ENCODE results near the gene RNF212. TPM values are rescaled to one million over a fixed set of nuclear protein-coding genes. Genes with fewer than 3 reads are reported as not detected.

RNF212 gene, protein sequence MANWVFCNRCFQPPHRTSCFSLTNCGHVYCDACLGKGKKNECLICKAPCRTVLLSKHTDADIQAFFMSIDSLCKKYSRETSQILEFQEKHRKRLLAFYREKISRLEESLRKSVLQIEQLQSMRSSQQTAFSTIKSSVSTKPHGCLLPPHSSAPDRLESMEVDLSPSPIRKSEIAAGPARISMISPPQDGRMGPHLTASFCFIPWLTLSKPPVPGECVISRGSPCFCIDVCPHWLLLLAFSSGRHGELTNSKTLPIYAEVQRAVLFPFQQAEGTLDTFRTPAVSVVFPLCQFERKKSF
- total RNA-seq = 0.62 and 0.85 TPM in 2 replicates

DNA sequence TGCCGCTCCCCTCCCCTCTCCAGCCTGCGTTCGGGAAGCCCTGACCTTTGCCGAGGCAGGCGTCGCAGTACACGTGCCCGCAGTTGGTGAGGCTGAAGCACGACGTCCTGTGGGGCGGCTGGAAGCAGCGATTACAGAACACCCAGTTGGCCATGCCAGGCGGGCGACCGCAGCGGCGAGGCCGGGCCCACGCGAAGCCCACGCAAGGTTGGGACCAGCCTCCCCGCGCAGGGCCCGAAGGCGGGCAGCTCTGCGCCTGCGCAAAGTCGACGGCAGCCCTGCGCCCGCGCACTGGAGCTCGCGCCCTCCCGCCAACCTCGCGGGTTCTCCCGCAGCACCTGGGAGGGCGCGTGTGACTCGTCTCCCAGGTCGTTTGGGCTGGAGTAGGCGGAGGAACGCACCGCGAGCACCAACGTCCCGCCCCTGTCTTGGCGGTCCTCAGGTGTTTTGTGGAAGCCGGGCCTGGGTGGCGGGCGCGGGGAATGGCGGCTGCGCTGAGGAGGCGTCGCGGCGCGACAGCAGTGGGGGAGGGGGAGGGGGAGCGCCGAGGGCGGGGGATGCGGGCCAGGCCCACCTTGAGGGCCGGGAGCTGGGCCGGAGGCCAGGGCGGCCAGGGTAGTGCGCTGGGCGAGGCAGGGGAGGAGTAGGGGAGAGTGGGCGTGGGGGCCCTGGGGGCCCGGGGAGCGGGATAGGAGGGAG lies at the start of gene RNF212:
RNF212 (minus strand) TSS at position 254 of the 699 bp plus-strand sequence; CDS start at position 154, 100 bp downstream.
- Mint-ChIP-seq H3K27ac (no peak within 1 kb of the TSS), H3K36me3 (ENCODE audit: low read depth) (no peaks in the 10 kb centered on the region), H3K4me3 (ENCODE audit: low read depth) (peak within 1 kb of the TSS; percentile 32), H3K27me3 (ENCODE audit: low read depth) (peaks cover 24% of the 10 kb centered on the region), H3K4me1 (ENCODE audit: low read depth) (no peaks in the 10 kb centered on the region), H3K9me3 (no peaks in the 10 kb centered on the region)
- DNase-seq (ENCODE audit: low spot score) = no peak
- intact Hi-C loops (cut with micrococcal nuclease) = no loop called here

DNA sequence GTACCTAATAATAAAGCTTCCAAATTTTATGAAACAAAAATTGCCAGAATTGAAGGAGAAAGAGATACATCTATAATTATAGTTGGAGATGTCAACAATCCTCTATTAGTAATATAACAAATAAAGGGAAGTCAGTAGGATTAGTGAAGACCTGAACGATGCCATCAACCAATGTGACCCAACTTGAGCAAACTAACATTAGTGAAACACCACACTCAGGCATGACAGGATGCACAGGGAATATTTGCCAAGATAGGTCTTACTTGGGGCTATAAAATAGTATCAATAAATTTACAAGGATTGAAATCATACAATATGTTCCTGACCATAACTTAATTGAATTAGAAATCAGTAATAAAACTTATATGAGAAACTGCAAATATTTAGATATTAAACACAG lies 47.0 kb upstream of the RNF212 start:
- intact Hi-C loops (cut with micrococcal nuclease) = no loop called here
- DNase-seq (ENCODE audit: low spot score) = no peak
- H3K4me3 Mint-ChIP-seq (ENCODE audit: low read depth) = no peak overlapping the region
- H3K9me3 Mint-ChIP-seq = peaks cover 13% of the 10 kb centered on the region
- peaks cover 5% of the 10 kb centered on the region for H3K4me1 Mint-ChIP-seq (ENCODE audit: low read depth)
- no peak overlapping the region for H3K27ac Mint-ChIP-seq
- H3K27me3 Mint-ChIP-seq (ENCODE audit: low read depth) = peaks cover 43% of the 10 kb centered on the region
- peaks cover 3% of the 10 kb centered on the region for H3K36me3 Mint-ChIP-seq (ENCODE audit: low read depth)

DNA sequence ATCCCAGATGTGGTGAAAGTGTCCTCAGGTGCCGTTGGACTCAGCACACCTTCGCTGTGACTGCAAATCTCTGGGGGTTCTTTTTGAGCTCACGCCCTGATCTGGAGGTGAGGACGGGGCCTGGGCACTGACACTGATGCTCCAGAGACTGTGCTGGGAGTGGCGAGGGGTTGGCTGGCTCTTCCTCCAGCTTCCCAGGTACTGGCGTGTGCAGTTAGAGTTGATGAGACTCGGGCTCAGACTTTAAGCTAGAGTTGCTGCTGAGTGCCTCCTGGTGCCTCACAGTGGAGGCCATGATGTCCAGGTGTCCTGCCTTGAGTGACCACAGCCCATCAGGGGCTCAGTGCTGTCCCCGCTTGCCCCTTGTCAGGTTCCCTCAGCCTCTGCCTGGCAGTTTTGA lies 42.7 kb upstream of the RNF212 start:
- H3K36me3 Mint-ChIP-seq (ENCODE audit: low read depth) = peaks cover 3% of the 10 kb centered on the region
- no peak overlapping the region for H3K4me3 Mint-ChIP-seq (ENCODE audit: low read depth)
- no peak for DNase-seq (ENCODE audit: low spot score)
- peaks cover 38% of the 10 kb centered on the region for H3K27me3 Mint-ChIP-seq (ENCODE audit: low read depth)
- intact Hi-C loops (cut with micrococcal nuclease) = no loop called here
- no peak overlapping the region for H3K27ac Mint-ChIP-seq
- no peaks in the 10 kb centered on the region for H3K4me1 Mint-ChIP-seq (ENCODE audit: low read depth)
- H3K9me3 Mint-ChIP-seq = peaks cover 13% of the 10 kb centered on the region

DNA sequence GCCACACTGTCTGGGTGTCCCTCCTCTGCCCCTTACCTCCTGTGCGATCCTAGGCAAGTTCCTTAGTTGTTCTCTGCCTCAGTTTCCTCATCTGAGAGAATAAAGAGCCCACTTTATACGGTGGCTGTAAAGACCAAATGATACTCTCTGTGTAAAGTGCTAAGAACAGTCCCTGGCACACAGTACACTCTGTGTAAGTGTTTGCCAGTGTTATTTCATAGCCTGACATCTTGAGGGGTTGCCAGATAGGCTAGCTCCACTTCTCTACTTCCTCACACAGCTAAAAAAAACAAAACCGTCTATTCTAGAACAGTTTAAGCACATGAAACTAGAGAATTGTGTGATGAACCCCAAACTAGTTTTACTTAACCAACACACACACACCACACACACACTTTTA lies 42.0 kb upstream of the RNF212 start:
- Mint-ChIP-seq H3K27me3 (ENCODE audit: low read depth) (peaks cover 36% of the 10 kb centered on the region), H3K27ac (no peak overlapping the region), H3K9me3 (peaks cover 13% of the 10 kb centered on the region), H3K4me1 (ENCODE audit: low read depth) (no peaks in the 10 kb centered on the region), H3K4me3 (ENCODE audit: low read depth) (no peak overlapping the region), H3K36me3 (ENCODE audit: low read depth) (peaks cover 3% of the 10 kb centered on the region)
- intact Hi-C loops (cut with micrococcal nuclease) = no loop called here
- no peak for DNase-seq (ENCODE audit: low spot score)

DNA sequence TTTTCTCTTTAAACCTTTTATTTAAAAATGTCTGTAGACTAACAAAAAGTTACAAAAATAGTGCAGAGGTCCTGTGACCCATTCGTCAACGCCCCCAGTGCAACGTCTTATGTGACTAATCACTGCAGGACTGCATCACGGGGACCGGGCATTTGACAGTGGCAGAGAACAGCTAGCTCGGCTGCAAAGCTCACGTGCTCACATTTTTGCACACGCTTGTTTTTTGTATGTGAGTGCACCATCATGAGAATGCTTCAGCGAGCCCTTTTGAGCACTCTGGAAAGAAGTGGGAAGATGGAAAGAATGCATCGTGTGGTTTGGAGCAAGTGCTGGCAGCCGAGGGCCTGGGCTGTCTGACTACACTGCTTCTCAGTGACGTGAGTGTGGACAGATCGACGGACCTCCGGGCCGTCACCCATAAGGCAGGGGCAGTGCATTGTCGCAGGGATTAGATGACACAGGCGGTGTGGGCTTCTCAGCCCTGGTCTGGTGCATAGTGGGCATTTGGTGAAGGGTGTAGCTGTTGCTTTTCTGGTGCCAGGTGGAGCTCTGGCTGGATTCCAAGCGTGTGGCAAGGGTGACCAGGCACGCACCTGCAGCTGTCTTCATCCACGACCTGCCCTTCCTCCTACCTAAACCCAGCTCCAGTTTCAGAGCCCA lies 41.3 kb upstream of the RNF212 start:
- Mint-ChIP-seq H3K4me1 (ENCODE audit: low read depth) (no peaks in the 10 kb centered on the region), H3K27me3 (ENCODE audit: low read depth) (peaks cover 36% of the 10 kb centered on the region), H3K36me3 (ENCODE audit: low read depth) (peaks cover 3% of the 10 kb centered on the region), H3K4me3 (ENCODE audit: low read depth) (no peak overlapping the region), H3K27ac (no peak overlapping the region), H3K9me3 (peaks cover 13% of the 10 kb centered on the region)
- intact Hi-C loops (cut with micrococcal nuclease) = no loop called here
- no peak for DNase-seq (ENCODE audit: low spot score)

DNA sequence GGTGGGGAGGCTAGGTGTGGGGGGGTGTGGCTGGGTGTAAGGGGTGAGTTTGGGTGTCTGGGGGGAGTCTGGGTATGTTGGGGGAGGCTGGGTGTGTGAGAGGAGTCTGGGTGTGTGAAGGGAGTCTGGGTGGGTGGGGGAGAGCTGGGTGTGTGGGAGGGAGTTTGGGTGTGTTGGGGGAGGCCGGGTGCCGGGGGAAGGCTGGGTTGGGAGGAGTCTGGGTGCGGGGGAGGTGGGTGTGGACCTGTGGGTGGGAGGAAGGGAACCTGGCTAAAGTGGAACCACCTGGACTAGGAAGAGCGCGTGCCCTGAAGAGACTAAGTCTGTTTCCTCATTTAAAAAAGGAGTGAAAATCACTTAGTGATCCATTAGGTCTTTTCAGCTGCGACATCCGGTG lies 40.8 kb upstream of the RNF212 start:
- intact Hi-C loops (cut with micrococcal nuclease) = no loop called here

DNA sequence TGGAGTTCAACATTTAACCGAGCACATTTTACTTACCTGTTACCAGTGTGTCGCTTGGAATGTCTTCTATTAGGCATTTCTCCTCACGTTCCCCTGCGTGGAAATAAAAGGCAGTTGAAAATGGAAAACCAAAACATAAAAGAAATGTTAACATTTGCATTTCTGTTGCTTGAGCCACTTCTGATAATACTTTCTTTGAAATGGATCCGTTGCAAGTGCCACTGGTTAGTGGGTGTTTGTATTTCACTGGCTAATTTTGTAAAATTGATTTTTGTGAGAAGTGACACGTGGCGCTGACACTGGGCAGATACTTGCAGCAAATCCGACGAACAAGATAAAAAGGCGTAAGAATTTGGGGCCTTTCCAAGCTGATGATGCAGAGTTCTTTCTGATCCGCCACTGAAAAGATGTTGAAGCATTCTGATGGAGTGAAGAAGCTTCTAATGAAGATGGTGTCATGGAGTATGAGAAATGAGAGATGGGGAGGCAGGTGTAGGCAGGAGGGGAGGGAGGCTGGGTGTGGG lies 40.3 kb upstream of the RNF212 start:
- Mint-ChIP-seq H3K27me3 (ENCODE audit: low read depth) (peaks cover 32% of the 10 kb centered on the region), H3K27ac (no peak overlapping the region), H3K4me3 (ENCODE audit: low read depth) (no peak overlapping the region), H3K4me1 (ENCODE audit: low read depth) (no peaks in the 10 kb centered on the region), H3K36me3 (ENCODE audit: low read depth) (peaks cover 3% of the 10 kb centered on the region), H3K9me3 (peaks cover 11% of the 10 kb centered on the region)
- DNase-seq (ENCODE audit: low spot score) = no peak
- intact Hi-C loops (cut with micrococcal nuclease) = no loop called here

More for the DNA sequence above, 40.8 kb upstream of the RNF212 start:
- H3K4me3 Mint-ChIP-seq (ENCODE audit: low read depth) = no peak overlapping the region
- no peak overlapping the region for H3K27ac Mint-ChIP-seq
- H3K9me3 Mint-ChIP-seq = peaks cover 13% of the 10 kb centered on the region
- H3K4me1 Mint-ChIP-seq (ENCODE audit: low read depth) = no peaks in the 10 kb centered on the region
- DNase-seq (ENCODE audit: low spot score) = no peak
- peaks cover 35% of the 10 kb centered on the region for H3K27me3 Mint-ChIP-seq (ENCODE audit: low read depth)
- peaks cover 3% of the 10 kb centered on the region for H3K36me3 Mint-ChIP-seq (ENCODE audit: low read depth)

DNA sequence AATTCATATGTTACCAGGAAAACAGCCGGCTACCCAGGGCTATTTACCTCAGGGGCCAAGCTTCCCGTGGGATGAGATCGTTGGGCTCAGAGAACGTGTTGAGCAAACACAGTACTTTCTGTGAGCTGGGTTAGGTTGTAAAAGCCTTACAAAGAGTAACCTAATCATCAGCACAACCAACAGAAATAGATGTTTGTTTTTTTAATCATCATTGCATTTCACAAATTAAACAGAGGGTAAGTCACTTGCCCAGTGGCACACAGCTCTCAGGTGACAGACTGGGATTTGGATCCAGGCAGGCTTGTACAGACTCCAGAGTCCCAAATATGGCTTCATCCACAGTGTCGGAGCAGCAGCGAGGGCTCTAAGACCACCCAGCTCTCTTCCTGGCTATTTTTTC lies 38.9 kb upstream of the RNF212 start:
- Mint-ChIP-seq H3K27ac (no peak overlapping the region), H3K9me3 (no peaks in the 10 kb centered on the region), H3K27me3 (ENCODE audit: low read depth) (peaks cover 19% of the 10 kb centered on the region), H3K4me1 (ENCODE audit: low read depth) (no peaks in the 10 kb centered on the region), H3K36me3 (ENCODE audit: low read depth) (no peaks in the 10 kb centered on the region), H3K4me3 (ENCODE audit: low read depth) (no peak overlapping the region)
- intact Hi-C loops (cut with micrococcal nuclease) = no loop called here
- no peak for DNase-seq (ENCODE audit: low spot score)

DNA sequence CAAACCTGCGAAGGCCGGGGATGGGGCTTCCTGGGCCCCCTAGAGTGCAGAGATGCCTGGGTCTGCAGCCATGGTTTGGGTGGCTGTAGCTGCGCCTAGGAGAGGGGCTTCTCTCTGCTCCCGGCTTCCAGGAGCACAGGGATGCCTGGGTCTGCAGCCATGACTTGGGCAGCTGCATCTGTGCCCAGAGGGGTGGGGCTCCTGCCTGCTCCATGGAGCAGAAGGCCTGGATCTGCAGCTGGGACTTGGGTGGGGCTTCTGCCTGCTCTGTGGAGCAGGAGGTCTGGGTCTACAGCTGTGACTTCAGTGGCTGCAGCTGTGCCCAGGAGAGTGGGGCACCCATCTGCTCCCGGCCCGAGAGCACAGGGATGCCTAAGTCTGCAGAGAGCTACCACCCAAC lies 38.2 kb upstream of the RNF212 start:
- Mint-ChIP-seq H3K27me3 (ENCODE audit: low read depth) (peaks cover 17% of the 10 kb centered on the region), H3K9me3 (no peaks in the 10 kb centered on the region), H3K4me3 (ENCODE audit: low read depth) (no peak overlapping the region), H3K36me3 (ENCODE audit: low read depth) (no peaks in the 10 kb centered on the region), H3K4me1 (ENCODE audit: low read depth) (no peaks in the 10 kb centered on the region), H3K27ac (no peak overlapping the region)
- intact Hi-C loops (cut with micrococcal nuclease) = no loop called here
- no peak for DNase-seq (ENCODE audit: low spot score)

DNA sequence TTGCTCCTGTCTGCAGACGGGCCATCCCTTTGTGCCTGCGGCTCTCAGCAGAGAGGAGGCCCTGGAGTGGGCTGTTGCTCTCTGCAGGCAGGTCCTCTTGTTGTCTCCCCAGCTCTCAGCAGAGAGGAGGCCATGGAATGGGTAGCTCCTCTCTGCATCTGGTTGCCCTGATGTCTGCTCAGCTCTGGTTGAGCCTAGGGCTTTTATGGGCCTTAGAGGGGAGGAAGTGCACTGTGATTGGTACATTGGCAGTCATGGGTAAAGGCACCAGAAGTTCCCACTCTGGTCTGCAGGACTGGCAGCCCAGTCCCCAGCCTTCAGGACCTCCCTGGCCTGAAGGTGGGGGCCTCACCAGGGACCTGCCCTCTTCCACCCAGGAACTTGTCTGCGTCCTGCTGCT lies 37.5 kb upstream of the RNF212 start:
- no peak for DNase-seq (ENCODE audit: low spot score)
- Mint-ChIP-seq H3K27ac (no peak overlapping the region), H3K27me3 (ENCODE audit: low read depth) (peaks cover 15% of the 10 kb centered on the region), H3K4me1 (ENCODE audit: low read depth) (no peaks in the 10 kb centered on the region), H3K4me3 (ENCODE audit: low read depth) (no peak overlapping the region), H3K9me3 (no peaks in the 10 kb centered on the region), H3K36me3 (ENCODE audit: low read depth) (no peaks in the 10 kb centered on the region)
- intact Hi-C loops (cut with micrococcal nuclease) = no loop called here

DNA sequence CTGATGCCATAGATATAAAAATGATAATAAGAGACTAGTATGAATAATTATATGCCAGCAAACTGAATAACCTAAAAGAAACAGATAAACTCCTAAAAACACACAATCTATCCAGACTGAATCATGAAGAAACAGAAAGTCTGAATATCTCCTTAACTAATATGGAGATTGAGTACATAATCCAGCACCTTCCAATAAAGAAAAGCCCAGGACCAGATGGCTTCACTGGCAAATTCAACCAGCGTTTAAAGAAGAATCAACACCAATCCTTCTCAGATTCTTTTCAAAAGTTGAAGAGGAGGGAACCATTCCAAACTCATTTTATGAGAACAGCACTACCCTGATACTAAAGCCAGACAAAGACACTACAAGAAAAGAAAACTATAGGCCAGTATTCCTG lies 26.5 kb upstream of the RNF212 start:
- Mint-ChIP-seq H3K4me3 (ENCODE audit: low read depth) (no peak overlapping the region), H3K27ac (no peak overlapping the region), H3K36me3 (ENCODE audit: low read depth) (no peaks in the 10 kb centered on the region), H3K27me3 (ENCODE audit: low read depth) (peaks cover 34% of the 10 kb centered on the region), H3K4me1 (ENCODE audit: low read depth) (peaks cover 18% of the 10 kb centered on the region), H3K9me3 (no peaks in the 10 kb centered on the region)
- intact Hi-C loops (cut with micrococcal nuclease) = no loop called here
- DNase-seq (ENCODE audit: low spot score) = no peak

DNA sequence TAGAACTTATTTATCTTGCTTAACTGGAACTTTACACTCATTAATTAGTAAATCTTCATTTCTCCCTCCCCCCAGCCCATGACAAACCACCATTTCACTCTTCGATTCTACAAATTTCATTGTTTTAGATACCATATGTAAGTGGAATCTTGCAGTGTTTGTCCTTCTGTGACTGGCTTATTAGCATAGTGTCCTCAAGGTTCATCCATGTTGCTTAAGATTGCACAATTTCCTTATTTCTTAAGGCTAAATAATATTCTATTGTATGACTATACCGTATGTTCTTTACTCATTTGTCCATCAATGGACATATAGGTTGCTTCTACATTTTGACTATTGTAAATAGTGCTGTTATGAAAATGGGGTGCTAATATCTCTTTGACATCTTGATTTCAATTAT lies 24.5 kb upstream of the RNF212 start:
- H3K27ac Mint-ChIP-seq = peak overlapping the region; percentile 14

More for the DNA sequence above, 24.5 kb upstream of the RNF212 start:
- Mint-ChIP-seq H3K36me3 (ENCODE audit: low read depth) (no peaks in the 10 kb centered on the region), H3K9me3 (no peaks in the 10 kb centered on the region), H3K27me3 (ENCODE audit: low read depth) (peaks cover 28% of the 10 kb centered on the region), H3K4me3 (ENCODE audit: low read depth) (peak overlapping the region; percentile 56), H3K4me1 (ENCODE audit: low read depth) (peaks cover 18% of the 10 kb centered on the region)
- DNase-seq (ENCODE audit: low spot score) = no peak
- intact Hi-C loops (cut with micrococcal nuclease) = no loop called here

Measured in activated T-helper 2 cell treated with anti-CD3 and anti-CD28 coated beads, Interferon-gamma antibody, Interleukin-2, Interleukin-4, amounts not matched to agents 10 μg/mL and 5 μg/mL and 100 μg/mL, durations not matched to agents 14 hours and 24 hours and 36 hours (primary cell).